DOHH2 (cell line): ENCODE data around the gene SREK1IP1.

Source experiments
- EZH2phosphoT487 ChIP-seq: fragments of 200-600 bp; sonication (generic); IDR thresholded peaks from 2 replicates; pipeline ENCODE4 v1.6.1; 2017; ENCODE audit warnings: borderline replicate concordance, mild to moderate bottlenecking, antibody characterized with exemption, low read length, moderate library complexity, mixed read lengths
- TF ChIP-seq, protein P1 (sequence below): fragments of 200-600 bp; sonication (generic); IDR thresholded peaks from one replicate; pipeline ENCODE4 v1.5.1; 2014; ENCODE audit warnings: antibody characterized with exemption, mild to moderate bottlenecking, low read depth, low read length; ENCODE audit not compliant: poor library complexity, severe bottlenecking

DNA sequence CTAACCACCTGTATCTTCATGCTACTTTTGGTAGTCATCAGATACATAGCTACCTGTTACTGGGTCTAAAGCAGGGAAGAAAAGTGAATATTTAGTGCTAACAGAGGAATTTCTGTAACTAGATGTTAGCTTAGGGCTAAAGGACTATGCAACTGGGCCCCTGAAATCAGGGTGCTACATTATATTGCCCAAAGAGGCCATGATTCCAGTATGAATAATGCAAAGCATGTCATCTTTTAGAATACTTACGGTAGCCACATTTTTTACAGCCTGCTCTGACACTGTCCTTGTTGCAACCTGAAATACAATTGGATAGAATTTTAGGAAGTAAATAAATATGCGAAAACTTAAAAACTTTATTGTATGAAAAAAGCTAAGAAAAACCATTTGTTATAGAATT is 14.4 kb downstream of the SREK1IP1 start:
- TF ChIP-seq, protein P1, sequence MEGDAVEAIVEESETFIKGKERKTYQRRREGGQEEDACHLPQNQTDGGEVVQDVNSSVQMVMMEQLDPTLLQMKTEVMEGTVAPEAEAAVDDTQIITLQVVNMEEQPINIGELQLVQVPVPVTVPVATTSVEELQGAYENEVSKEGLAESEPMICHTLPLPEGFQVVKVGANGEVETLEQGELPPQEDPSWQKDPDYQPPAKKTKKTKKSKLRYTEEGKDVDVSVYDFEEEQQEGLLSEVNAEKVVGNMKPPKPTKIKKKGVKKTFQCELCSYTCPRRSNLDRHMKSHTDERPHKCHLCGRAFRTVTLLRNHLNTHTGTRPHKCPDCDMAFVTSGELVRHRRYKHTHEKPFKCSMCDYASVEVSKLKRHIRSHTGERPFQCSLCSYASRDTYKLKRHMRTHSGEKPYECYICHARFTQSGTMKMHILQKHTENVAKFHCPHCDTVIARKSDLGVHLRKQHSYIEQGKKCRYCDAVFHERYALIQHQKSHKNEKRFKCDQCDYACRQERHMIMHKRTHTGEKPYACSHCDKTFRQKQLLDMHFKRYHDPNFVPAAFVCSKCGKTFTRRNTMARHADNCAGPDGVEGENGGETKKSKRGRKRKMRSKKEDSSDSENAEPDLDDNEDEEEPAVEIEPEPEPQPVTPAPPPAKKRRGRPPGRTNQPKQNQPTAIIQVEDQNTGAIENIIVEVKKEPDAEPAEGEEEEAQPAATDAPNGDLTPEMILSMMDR: no peak
- no peak for TF ChIP-seq EZH2phosphoT487
